ENCODE results near the gene C17orf50.
A peak's percentile ranks its signal among the peaks of the same experiment; 100 is the strongest.

The C17orf50 gene

DNA sequence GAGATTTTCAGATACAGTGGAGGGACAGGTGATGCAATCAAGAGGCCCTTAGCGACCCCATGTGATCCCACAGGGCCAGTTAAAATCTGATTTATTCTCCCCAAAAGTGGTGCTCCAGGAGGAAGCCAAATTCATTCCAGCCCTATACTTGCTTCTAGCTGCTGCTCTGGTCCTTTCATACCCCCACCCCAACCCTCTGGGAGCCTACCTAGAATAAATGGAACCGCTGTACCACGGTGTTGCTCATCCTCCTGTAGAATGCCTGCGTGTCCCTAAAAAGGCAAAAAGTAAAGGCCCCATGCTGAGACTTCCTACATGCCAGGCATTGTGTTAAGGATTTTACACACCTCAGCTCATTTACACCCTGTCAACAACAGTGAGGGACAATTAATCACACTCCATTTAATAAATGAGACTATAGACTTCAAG is 31.3 kb upstream of the C17orf50 start:
- Mint-ChIP-seq H3K4me3 (no peak overlapping the region), H3K27ac (no peak overlapping the region), H3K36me3 (ENCODE audit: low read depth) (peaks cover 12% of the 10 kb centered on the region), H3K9me3 (no peaks in the 10 kb centered on the region), H3K4me1 (peaks cover 11% of the 10 kb centered on the region), H3K27me3 (no peaks in the 10 kb centered on the region)
- no peak for ATAC-seq
- no peak for DNase-seq

DNA sequence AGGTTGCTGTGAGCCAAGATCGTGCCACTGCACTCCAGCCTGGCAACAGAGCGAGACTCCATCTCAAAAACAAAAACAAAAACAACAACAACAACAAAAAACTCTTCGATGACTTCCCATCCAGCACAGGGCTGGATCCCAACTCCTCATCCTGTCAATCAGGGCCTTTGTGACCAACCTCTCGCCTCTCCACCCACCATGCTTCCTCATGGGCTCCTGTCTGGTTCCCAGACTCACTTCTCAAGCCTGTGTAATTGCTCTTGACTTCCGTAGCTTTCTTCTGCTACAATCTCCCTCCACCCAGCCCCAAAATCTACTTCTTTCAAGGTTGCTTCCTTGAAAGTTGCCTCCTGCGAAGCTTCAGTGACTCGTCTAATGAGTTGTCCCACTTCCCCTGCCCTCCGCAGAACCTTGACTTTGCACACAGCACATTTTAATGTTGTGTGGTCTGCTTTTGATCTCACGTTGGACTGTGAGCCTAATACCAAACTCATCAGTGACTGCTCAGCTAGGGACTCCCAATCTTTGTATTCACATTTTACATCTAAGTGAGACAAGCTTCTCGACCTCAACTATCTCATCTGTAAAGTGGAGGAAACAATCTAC is 30.2 kb upstream of the C17orf50 start:
- ATAC-seq: peak; percentile 9
- no peaks in the 10 kb centered on the region for H3K27me3 Mint-ChIP-seq
- no peaks in the 10 kb centered on the region for H3K9me3 Mint-ChIP-seq
- DNase-seq: no peak
- H3K36me3 Mint-ChIP-seq (ENCODE audit: low read depth): peaks cover 5% of the 10 kb centered on the region
- peaks cover 11% of the 10 kb centered on the region for H3K4me1 Mint-ChIP-seq
- peak overlapping the region; percentile 67 for H3K27ac Mint-ChIP-seq
- peak overlapping the region; percentile 76 for H3K4me3 Mint-ChIP-seq

DNA sequence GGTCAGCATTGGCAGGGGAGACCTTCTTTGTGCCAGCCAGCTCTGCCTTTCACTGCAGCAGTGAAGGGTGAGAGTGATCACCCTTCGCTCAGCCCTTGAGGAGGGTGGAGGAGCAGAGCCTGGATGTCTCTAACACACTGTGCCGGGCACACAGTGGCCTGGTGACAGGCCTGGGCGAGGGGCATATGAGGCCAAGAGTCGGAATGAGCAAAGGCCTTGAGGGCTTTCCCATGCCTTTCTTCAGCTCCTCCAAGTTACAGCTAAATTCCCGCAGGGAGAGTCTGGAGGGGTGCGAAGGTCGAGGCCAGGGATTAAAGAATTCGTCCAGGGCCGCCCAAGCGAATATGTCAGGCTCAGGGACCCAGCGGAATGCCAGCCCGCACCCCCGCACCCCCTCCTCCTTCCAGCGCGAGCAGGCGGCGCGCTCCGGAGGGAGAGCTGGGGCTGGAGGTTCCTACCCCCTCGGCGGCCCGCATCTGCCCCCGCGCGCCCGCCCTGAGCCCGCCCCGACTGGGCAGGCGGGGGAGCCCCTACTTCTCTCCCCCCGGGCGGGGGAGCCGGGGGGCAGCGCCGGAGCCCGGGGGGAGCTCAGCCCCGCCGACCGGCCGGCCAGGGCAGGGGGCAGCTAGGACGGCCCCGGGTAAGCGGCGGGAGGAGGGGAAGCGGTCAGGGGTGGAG is 29.3 kb upstream of the C17orf50 start, which contains the start of gene RASL10B:
Gene RASL10B (plus strand): TSS at position 401 of the 678 bp plus-strand sequence. CDS start 3,546 bp downstream, outside the sequence.
- H3K4me1 Mint-ChIP-seq: peaks cover 11% of the 10 kb centered on the region
- peak within 1 kb of the TSS; percentile 67 for H3K27ac Mint-ChIP-seq
- H3K27me3 Mint-ChIP-seq: no peaks in the 10 kb centered on the region
- DNase-seq (peak; percentile 61), ATAC-seq (peak; percentile 63)
- peak within 1 kb of the TSS; percentile 76 for H3K4me3 Mint-ChIP-seq
- H3K36me3 Mint-ChIP-seq (ENCODE audit: low read depth): no peaks in the 10 kb centered on the region
- no peaks in the 10 kb centered on the region for H3K9me3 Mint-ChIP-seq

DNA sequence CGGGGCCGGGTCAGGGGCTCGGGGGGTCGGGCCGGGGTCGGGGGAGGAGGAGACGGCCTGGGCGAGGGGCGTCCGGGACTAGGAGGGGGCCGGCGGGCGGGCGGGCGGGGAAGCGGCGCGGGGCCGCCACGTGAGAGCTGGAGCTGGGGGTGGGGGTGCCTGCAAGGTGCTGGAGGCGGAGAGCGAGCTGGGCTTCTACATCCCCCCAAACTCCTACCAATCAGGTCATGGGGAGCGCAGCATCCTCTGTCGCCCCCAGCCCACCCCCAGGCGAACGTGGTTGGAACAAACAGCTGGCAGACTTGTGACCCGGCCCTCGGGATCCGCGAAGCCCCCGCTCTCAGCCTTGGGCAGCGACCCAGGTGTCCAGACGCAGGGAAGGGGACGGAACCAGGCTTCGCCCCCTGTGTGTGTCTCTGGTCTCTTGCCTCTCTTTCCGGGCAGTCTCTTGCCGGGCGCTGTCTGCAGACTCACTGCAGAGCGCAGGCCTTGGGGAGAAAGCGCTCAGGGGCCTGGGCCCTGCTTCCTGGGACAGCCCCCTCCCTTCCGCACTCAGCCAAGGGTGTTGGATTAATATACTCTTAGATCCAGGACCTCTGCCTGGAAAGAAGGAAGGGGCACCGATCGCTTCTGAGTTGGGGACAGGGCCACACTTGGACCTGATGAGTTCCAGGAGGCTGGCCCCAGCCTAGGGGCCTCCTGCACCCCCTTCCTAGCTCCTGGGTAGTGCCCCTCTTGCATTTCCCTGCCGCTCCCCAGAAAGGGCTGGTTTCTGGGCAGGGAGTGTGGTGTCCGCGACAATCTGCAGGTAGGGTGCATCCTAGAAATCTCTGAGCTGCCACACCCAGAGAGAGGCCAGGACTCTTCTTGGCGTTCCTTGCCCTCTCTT is 28.5 kb upstream of the C17orf50 start:
- H3K4me3 Mint-ChIP-seq: peak overlapping the region; percentile 66
- H3K9me3 Mint-ChIP-seq: no peaks in the 10 kb centered on the region
- no peaks in the 10 kb centered on the region for H3K36me3 Mint-ChIP-seq (ENCODE audit: low read depth)
- no peak for ATAC-seq
- no peak for DNase-seq
- H3K27ac Mint-ChIP-seq: peak overlapping the region; percentile 49
- peaks cover 11% of the 10 kb centered on the region for H3K4me1 Mint-ChIP-seq
- no peaks in the 10 kb centered on the region for H3K27me3 Mint-ChIP-seq

DNA sequence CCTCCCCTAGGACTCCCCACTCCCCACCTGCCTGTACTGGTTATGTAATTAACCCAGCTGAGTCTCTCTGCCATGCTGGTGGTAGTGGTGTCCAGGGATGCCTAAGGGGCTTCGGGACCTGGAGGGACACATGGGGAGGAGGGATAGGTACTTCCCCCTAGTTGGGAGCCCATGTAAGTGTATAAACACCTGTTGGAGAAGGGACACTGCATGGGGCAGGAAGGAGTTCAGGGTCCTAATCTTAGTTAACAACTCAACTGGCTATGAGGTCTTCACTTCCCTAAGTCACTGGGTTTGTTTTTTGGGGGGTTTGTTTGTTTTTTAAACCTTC is 27.9 kb upstream of the C17orf50 start:
- ATAC-seq (no peak), DNase-seq (no peak)
- Mint-ChIP-seq H3K27me3 (no peaks in the 10 kb centered on the region), H3K4me1 (peaks cover 11% of the 10 kb centered on the region), H3K9me3 (no peaks in the 10 kb centered on the region), H3K4me3 (peak overlapping the region; percentile 66), H3K27ac (no peak overlapping the region), H3K36me3 (ENCODE audit: low read depth) (no peaks in the 10 kb centered on the region)

DNA sequence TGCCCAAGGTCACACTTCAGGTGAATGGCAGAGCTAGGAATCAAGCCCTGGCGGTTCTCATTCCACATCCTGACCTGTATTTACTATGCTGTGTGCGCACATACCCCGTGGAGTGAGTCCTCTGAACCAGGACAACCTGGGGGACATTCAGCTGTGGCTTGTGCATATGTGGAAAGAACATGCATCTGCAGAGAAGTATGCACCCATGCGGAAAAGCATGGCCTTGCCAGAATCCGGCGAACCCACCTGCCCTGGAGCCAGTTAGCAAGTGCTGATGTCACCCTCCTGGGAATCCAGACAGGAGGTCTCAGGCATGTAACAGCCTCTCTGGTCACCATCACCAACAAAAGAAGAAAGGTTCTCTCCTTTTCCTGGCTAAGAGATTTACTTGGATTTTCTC is 27.3 kb upstream of the C17orf50 start:
- no peak overlapping the region for H3K27ac Mint-ChIP-seq
- H3K4me3 Mint-ChIP-seq: peak overlapping the region; percentile 16
- H3K36me3 Mint-ChIP-seq (ENCODE audit: low read depth): no peaks in the 10 kb centered on the region
- no peaks in the 10 kb centered on the region for H3K9me3 Mint-ChIP-seq
- no peak for DNase-seq
- ATAC-seq: no peak
- H3K4me1 Mint-ChIP-seq: peaks cover 11% of the 10 kb centered on the region
- H3K27me3 Mint-ChIP-seq: no peaks in the 10 kb centered on the region

DNA sequence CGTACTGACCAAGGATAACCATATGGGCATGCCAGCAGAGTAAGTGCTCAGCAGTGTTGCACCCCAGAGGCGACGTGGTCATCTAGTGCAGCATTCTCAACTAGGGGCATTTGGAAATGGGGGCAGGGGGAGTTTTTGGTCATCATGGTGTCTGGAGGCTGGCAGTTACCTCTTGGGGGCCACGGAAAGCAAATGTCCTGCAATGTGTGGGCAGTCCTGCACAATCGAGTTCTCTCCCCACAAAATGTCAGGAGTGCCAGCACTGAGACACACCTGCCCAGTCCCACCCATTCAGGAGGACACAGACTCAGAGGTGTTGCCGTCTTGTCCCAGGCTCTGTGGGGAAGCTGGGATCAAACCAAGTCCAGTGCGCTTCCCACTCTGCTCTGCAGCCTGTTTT is 26.3 kb upstream of the C17orf50 start:
- no peak overlapping the region for H3K27ac Mint-ChIP-seq
- DNase-seq (no peak), ATAC-seq (no peak)
- H3K27me3 Mint-ChIP-seq: no peaks in the 10 kb centered on the region
- H3K9me3 Mint-ChIP-seq: no peaks in the 10 kb centered on the region
- H3K36me3 Mint-ChIP-seq (ENCODE audit: low read depth): no peaks in the 10 kb centered on the region
- peaks cover 11% of the 10 kb centered on the region for H3K4me1 Mint-ChIP-seq
- no peak overlapping the region for H3K4me3 Mint-ChIP-seq

DNA sequence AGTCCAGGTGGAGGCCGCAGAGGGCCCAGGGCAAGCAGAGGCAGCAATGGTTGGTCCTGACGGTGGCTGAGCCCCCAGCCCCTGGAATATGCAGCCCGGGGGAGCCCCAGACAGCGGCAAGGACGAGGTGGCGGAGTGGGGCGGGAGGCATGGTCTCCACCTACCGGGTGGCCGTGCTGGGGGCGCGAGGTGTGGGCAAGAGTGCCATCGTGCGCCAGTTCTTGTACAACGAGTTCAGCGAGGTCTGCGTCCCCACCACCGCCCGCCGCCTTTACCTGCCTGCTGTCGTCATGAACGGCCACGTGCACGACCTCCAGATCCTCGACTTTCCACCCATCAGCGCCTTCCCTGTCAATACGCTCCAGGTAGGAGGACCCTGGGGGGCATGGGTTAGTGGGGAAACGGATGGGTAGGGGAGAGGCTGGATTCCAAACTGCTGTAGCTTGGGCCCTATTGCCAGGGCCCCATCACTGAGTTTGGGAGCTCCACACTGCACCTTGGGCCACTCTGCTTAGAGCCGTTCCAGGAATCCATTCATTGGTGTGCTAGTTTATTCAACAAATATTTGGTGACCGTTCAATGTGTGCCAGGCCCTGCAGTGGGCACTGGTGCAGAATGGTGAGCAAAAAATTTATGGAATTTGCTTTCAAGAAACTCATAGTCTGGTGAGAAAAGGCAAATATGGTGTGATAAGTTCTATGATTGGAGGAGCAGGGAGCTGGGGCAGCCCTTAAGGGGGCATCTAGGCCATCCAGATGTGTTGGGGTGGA is 25.5 kb upstream of the C17orf50 start:
- Mint-ChIP-seq H3K4me1 (peaks cover 11% of the 10 kb centered on the region), H3K27me3 (peaks cover 6% of the 10 kb centered on the region), H3K27ac (no peak overlapping the region), H3K9me3 (no peaks in the 10 kb centered on the region), H3K36me3 (ENCODE audit: low read depth) (no peaks in the 10 kb centered on the region), H3K4me3 (no peak overlapping the region)
- DNase-seq: no peak
- no peak for ATAC-seq

DNA sequence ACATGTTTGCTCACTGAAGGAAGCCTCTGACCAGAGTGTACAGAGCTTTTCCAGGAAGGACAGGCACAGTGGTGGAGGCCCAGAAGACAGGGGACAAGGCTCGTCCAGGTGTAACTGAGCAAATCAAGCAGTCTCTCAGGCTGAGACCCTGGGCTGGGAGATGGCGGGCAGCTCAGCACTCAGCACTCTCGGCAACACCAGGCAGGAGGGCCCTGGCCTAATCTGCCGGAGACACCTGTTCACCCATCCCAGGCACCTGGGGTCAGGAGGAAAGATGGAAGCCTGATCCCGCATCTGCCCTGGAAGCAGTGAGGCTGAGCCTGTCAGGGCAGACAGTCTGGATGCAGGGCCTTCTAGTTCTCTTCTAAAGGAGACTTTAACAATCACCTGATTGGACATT is 24.5 kb upstream of the C17orf50 start:
- Mint-ChIP-seq H3K36me3 (ENCODE audit: low read depth) (no peaks in the 10 kb centered on the region), H3K27ac (no peak overlapping the region), H3K9me3 (no peaks in the 10 kb centered on the region), H3K4me1 (peaks cover 5% of the 10 kb centered on the region), H3K27me3 (peaks cover 11% of the 10 kb centered on the region), H3K4me3 (no peak overlapping the region)
- DNase-seq (no peak), ATAC-seq (no peak)

DNA sequence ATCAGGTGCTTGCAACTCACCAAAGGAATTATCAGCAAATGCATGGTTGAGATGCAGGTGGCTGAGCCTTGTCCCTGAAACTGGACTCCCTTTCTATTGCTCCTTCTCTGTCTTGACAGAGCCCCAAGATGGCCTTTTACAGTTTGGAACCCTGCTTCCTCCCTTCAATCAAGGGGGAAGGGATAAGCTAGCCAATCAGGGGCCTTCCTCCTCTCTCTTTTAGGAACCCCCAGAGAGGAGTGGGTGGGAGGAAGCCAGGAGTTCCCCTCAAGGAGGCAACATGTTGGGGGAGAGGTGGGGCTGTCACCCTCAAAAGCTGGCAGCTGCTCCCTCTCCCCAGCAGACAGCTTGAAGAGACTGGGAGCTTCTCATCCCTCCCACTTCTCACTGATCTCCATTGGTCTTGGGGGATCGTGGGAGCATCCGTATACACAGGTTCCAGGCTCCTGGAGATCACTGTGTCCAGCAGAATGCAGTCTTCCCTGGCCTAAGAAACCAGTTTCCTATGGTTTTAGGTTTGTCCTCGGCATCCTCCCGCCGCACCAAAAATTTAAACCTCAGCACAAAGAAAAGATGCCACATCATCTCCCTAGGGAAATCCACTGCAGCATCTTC is 22.1 kb upstream of the C17orf50 start:
- peaks cover 31% of the 10 kb centered on the region for H3K27me3 Mint-ChIP-seq
- no peaks in the 10 kb centered on the region for H3K36me3 Mint-ChIP-seq (ENCODE audit: low read depth)
- H3K27ac Mint-ChIP-seq: no peak overlapping the region
- no peaks in the 10 kb centered on the region for H3K9me3 Mint-ChIP-seq
- no peak overlapping the region for H3K4me3 Mint-ChIP-seq
- peaks cover 7% of the 10 kb centered on the region for H3K4me1 Mint-ChIP-seq
- no peak for ATAC-seq
- DNase-seq: no peak

DNA sequence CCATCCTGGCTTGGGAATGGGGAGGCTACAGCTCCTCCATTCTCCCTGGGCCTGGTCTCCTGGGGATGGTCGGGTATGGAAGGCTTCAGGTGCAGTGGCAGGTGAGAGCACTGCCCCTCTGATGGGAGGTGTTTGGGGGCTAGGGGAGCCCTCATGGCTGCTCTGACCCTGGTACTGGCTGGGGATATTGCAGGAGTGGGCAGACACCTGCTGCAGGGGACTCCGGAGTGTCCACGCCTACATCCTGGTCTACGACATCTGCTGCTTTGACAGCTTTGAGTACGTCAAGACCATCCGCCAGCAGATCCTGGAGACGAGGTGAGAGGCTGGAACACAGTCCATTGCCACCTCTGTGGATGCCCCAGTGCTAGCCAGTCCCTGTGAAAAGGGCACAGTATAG is 20.5 kb upstream of the C17orf50 start:
- H3K36me3 Mint-ChIP-seq (ENCODE audit: low read depth): no peaks in the 10 kb centered on the region

DNA sequence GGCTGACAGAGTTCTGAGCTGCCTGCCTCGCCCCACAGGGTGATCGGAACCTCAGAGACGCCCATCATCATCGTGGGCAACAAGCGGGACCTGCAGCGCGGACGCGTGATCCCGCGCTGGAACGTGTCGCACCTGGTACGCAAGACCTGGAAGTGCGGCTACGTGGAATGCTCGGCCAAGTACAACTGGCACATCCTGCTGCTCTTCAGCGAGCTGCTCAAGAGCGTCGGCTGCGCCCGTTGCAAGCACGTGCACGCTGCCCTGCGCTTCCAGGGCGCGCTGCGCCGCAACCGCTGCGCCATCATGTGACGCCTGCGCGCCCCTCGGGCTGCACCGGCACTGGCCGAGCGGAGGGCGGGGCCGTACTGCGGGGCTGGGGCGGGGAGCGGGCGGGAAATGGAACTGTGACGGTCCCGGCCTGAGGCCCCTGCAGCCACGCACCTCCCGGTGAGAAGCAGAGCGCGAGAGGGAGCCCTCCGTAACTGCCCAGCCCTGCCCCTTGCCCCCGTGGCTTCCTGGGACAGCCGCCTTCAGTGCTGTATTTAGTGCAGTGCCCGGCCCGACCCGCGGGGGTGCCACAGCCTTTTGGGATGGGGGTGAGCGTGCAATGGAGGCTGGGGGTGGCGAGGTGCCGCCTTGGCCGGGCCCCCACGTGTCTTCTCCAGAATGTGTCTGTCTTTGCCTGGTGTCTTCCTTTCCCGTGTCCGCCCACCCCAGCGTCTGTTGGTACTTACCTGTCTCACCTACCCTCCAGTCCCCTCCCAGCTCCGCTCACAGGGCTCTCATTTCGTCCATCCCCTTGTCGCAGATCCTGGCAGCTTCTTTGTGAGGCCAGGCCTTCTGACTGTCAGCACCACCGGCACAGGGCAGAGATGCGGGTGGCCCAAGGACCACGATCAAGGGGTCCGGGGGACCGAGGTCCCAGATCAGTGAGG is 19.4 kb upstream of the C17orf50 start:
- peak overlapping the region; percentile 61 for H3K4me3 Mint-ChIP-seq
- ATAC-seq (peak; percentile 47), DNase-seq (no peak)
- no peaks in the 10 kb centered on the region for H3K9me3 Mint-ChIP-seq
- H3K27ac Mint-ChIP-seq: no peak overlapping the region
- H3K36me3 Mint-ChIP-seq (ENCODE audit: low read depth): no peaks in the 10 kb centered on the region
- H3K27me3 Mint-ChIP-seq: peaks cover 38% of the 10 kb centered on the region
- peaks cover 7% of the 10 kb centered on the region for H3K4me1 Mint-ChIP-seq

More for the DNA sequence above, 20.5 kb upstream of the C17orf50 start:
- H3K4me3 Mint-ChIP-seq: no peak overlapping the region
- H3K27me3 Mint-ChIP-seq: peaks cover 38% of the 10 kb centered on the region
- DNase-seq: no peak
- ATAC-seq: peak; percentile 8
- peaks cover 7% of the 10 kb centered on the region for H3K4me1 Mint-ChIP-seq
- H3K27ac Mint-ChIP-seq: no peak overlapping the region
- H3K9me3 Mint-ChIP-seq: no peaks in the 10 kb centered on the region

DNA sequence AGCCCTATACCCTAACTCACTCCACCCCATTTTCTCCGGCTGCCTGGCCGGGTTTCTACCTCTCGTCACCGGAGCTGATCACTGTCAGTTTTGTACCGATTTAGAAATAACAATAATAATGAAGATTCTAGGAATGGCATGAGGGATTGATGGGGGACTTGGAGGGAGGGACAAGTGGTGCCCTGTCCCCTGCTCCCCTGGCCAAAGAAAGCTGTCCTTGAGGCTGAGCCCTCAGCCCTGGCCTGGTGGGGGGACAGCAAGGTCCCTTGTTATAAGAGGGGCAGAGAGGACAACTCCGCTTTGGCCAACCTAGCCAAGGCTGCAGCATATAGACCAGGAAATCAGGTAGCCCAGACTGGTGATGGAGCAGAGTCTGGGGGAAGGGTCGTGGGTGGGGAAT is 18.2 kb upstream of the C17orf50 start:
- no peak for ATAC-seq
- peaks cover 38% of the 10 kb centered on the region for H3K27me3 Mint-ChIP-seq
- H3K4me3 Mint-ChIP-seq: no peak overlapping the region
- no peaks in the 10 kb centered on the region for H3K36me3 Mint-ChIP-seq (ENCODE audit: low read depth)
- H3K9me3 Mint-ChIP-seq: no peaks in the 10 kb centered on the region
- no peak for DNase-seq
- H3K4me1 Mint-ChIP-seq: peaks cover 7% of the 10 kb centered on the region
- H3K27ac Mint-ChIP-seq: no peak overlapping the region

All from activated naive CD8-positive, alpha-beta T cell treated with anti-CD3 and anti-CD28 coated beads, Interleukin-2, amount 50 U/mL, for 24 hours (primary cell).